D721Med (cell line): ENCODE measurements around the gene SYNGR3.
A peak's percentile ranks its signal among the peaks of the same experiment; 100 is the strongest.

Experiments
- DNase-seq: peaks from one replicate; pipeline ENCODE4 v3.0.0; 2011; ENCODE audit warnings: low spot score; ENCODE audit not compliant: insufficient read length
- FAIRE-seq: peaks from 2 replicates; lab custom pipeline; 2011; peaks lifted over from hg19 to GRCh38; lab: Jason Lieb, UNC
- CTCF ChIP-seq: IDR thresholded peaks from 2 replicates; pipeline ENCODE4 v1.5.1; 2012; ENCODE audit warnings: mild to moderate bottlenecking, control low read depth; ENCODE audit not compliant: insufficient read depth; ENCODE audit errors: missing control alignments

The SYNGR3 gene

GRCh38 chr16:1990101-1990350 lies 256 bp downstream of the SYNGR3 start:
- FAIRE-seq, result no peak
- no peak for DNase-seq
- TF ChIP-seq CTCF, result no peak

- TF ChIP-seq CTCF, result no peak
- DNase-seq, result peak; percentile 68
- no peak for FAIRE-seq
These were observed 773 bp downstream of the SYNGR3 start for GRCh38 chr16:1990351-1991134.

- TF ChIP-seq CTCF, result no peak
- DNase-seq (no peak), FAIRE-seq (no peak)
These were observed 1.4 kb downstream of the SYNGR3 start for GRCh38 chr16:1991135-1991551.

- no peak for TF ChIP-seq CTCF
- FAIRE-seq, result no peak
These were observed 1.8 kb downstream of the SYNGR3 start for GRCh38 chr16:1991588-1991947.

GRCh38 chr16:1991948-1992703 lies 2.4 kb downstream of the SYNGR3 start:
- no peak for TF ChIP-seq CTCF
- FAIRE-seq, result no peak

More at GRCh38 chr16:1991588-1991947, 1.8 kb downstream of the SYNGR3 start:
- DNase-seq, result no peak

GRCh38 chr16:1992704-1993317 lies 3.0 kb downstream of the SYNGR3 start:
- FAIRE-seq (no peak), DNase-seq (no peak)
- TF ChIP-seq CTCF, result no peak

More at GRCh38 chr16:1991948-1992703, 2.4 kb downstream of the SYNGR3 start:
- DNase-seq, result no peak
